ENCODE results near the gene TMEM178B. TPM values are rescaled to one million over a fixed set of nuclear protein-coding genes. Genes with fewer than 3 reads are reported as not detected.

The TMEM178B gene
- total RNA-seq, 4 donors from 2014 or later = 1.3 to 1.8 (median 1.5) TPM

DNA sequence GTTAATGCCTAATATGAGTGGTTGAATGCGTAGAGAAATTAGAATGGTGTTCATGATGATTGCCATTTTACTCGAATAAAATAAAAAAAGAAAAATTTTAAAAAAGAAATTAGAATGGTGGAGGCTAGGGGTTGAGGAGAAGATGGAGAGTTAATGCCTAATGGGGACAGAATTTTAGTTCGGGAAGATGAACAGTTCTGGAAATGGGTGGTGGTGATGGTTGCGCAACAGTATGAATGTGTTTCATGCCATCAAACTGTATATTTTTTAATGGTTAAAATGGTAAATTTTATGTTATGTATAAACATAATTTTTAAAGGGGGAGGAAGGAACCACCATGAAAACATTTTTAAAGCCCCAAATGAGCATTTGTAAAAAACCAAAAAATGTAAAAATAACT lies 337.3 kb downstream of the TMEM178B start:
- Histone ChIP-seq H3K9me3 (no peaks in the 10 kb centered on the region), H3K36me3 (no peaks in the 10 kb centered on the region), H3K4me1 (no peaks in the 10 kb centered on the region), H3K27me3 (no peaks in the 10 kb centered on the region), H3K4me3 (no peak overlapping the region), H3K27ac (no peak overlapping the region)
- intact Hi-C loops (cut with DNase I; ENCODE audit: low total_unique reads) = no loop called here
- TF ChIP-seq CTCF (IDR thresholded peaks at IDR 0.05 in 4 of 5, conservative IDR thresholded peaks at IDR 0.05 in 1 of 5) (no peak), POLR2A (IDR thresholded peaks at IDR 0.05) (no peak)
- ATAC-seq (no peak), DNase-seq (no peak)
- in situ Hi-C loops (cut with MboI; ENCODE audit: low sequenced_read_pairs in 4 of 4) = no loop called here

GRCh38 chr7:141415999-141416398 lies 342.1 kb downstream of the TMEM178B start:
- H3K4me1 ChIP-seq = no peaks in the 10 kb centered on the region
- DNase-seq = no peak
- no peaks in the 10 kb centered on the region for H3K27me3 ChIP-seq
- no peak for TF ChIP-seq POLR2A (IDR thresholded peaks at IDR 0.05)
- no peak for TF ChIP-seq CTCF (IDR thresholded peaks at IDR 0.05 in 4 of 5, conservative IDR thresholded peaks at IDR 0.05 in 1 of 5)
- ATAC-seq = no peak
- intact Hi-C loops (cut with DNase I; ENCODE audit: low total_unique reads) (no loop called here), in situ Hi-C loops (cut with MboI; ENCODE audit: low sequenced_read_pairs in 4 of 4) (no loop called here)
- H3K36me3 ChIP-seq = no peaks in the 10 kb centered on the region
- no peaks in the 10 kb centered on the region for H3K9me3 ChIP-seq
- no peak overlapping the region for H3K27ac ChIP-seq
- H3K4me3 ChIP-seq = no peak overlapping the region

DNA sequence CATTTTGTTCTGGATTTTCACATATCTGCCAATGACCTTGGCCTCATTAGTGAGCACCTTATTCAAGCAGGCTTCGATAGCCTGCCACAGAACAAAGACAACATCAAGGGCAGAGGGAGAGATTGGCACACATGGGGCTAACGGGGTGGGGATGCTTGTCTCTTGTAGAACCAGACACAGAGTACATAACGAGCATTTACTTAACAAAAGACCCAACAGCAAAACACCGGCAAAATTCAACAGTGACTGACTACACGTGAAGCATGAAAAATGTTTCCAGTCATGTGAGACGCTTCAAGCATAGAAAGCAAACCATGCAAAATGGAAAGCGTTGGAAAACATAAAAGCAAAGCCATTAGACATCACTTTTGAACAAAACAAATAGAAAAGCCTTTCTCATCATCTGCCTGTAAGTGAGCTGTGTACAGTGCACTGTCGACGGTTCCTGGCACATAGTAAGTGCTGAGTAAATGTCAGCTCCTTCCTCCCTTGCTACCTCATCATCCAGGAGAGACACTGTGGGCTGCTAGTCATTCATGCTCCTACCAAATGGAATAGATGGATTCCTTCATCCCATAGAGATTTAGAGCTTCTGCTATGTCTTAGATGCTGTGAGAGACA lies 342.9 kb downstream of the TMEM178B start:
- Histone ChIP-seq H3K4me3 (no peak overlapping the region), H3K4me1 (no peaks in the 10 kb centered on the region), H3K9me3 (no peaks in the 10 kb centered on the region), H3K36me3 (no peaks in the 10 kb centered on the region), H3K27me3 (no peaks in the 10 kb centered on the region), H3K27ac (no peak overlapping the region)
- DNase-seq (no peak), ATAC-seq (no peak)
- intact Hi-C loops (cut with DNase I; ENCODE audit: low total_unique reads) (no loop called here), in situ Hi-C loops (cut with MboI; ENCODE audit: low sequenced_read_pairs in 4 of 4) (no loop called here)
- no peak for TF ChIP-seq CTCF (IDR thresholded peaks at IDR 0.05 in 4 of 5, conservative IDR thresholded peaks at IDR 0.05 in 1 of 5)
- TF ChIP-seq POLR2A (IDR thresholded peaks at IDR 0.05) = no peak

DNA sequence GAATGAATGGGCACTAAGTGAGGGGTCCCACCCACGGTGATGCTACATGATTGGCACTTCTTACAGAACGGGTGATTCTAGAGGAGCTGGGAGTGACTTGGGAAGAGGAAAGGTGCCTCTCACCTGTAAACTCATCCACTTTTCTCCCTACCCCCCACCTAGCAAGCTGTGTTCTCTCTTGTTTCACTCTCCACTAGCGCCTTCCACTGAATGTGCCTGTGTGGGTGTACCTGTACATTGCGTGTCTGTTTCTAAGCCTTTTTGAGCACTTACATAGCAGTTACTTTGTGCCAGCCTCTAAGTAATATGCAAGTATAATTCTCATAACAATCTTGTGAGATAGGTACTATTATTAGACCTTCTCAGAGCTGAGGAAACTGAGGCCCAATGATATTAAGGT lies 343.6 kb downstream of the TMEM178B start:
- no peaks in the 10 kb centered on the region for H3K36me3 ChIP-seq
- H3K9me3 ChIP-seq = no peaks in the 10 kb centered on the region
- intact Hi-C loops (cut with DNase I; ENCODE audit: low total_unique reads) = no loop called here
- in situ Hi-C loops (cut with MboI; ENCODE audit: low sequenced_read_pairs in 4 of 4) = no loop called here
- no peaks in the 10 kb centered on the region for H3K27me3 ChIP-seq
- DNase-seq = no peak
- no peak overlapping the region for H3K27ac ChIP-seq
- TF ChIP-seq POLR2A (IDR thresholded peaks at IDR 0.05) = no peak
- TF ChIP-seq CTCF (IDR thresholded peaks at IDR 0.05 in 4 of 5, conservative IDR thresholded peaks at IDR 0.05 in 1 of 5) = no peak
- ATAC-seq = no peak
- no peak overlapping the region for H3K4me3 ChIP-seq
- no peaks in the 10 kb centered on the region for H3K4me1 ChIP-seq

- H3K27me3 ChIP-seq = no peaks in the 10 kb centered on the region
- intact Hi-C loops (cut with DNase I; ENCODE audit: low total_unique reads) = no loop called here
- H3K4me3 ChIP-seq = no peak overlapping the region
- no peaks in the 10 kb centered on the region for H3K9me3 ChIP-seq
- DNase-seq (no peak), ATAC-seq (no peak)
- TF ChIP-seq CTCF (IDR thresholded peaks at IDR 0.05 in 4 of 5, conservative IDR thresholded peaks at IDR 0.05 in 1 of 5) (no peak), POLR2A (IDR thresholded peaks at IDR 0.05) (no peak)
- in situ Hi-C loops (cut with MboI; ENCODE audit: low sequenced_read_pairs in 4 of 4) = no loop called here
- no peaks in the 10 kb centered on the region for H3K36me3 ChIP-seq
- H3K4me1 ChIP-seq = no peaks in the 10 kb centered on the region
- no peak overlapping the region for H3K27ac ChIP-seq
Observed at GRCh38 chr7:141418066-141418465, 344.2 kb downstream of the TMEM178B start.
